Astrocyte of the spinal cord (primary cell): Measurements from ENCODE around the gene ARHGEF3.

Source experiments
- DNase-seq: peaks from one replicate; pipeline ENCODE4 v3.0.0; 2011; ENCODE audit warnings: low read depth, low spot score
- H3K4me3 ChIP-seq: 2 replicates; pipeline ENCODE4 v1.5.1; 2011; ENCODE audit warnings: low read depth, mild to moderate bottlenecking, low read length, moderate library complexity
- CTCF ChIP-seq: IDR thresholded peaks from 2 replicates; pipeline ENCODE4 v1.5.1; 2012; ENCODE audit warnings: low read depth, mild to moderate bottlenecking, low read length, inconsistent platforms
- in situ Hi-C: cut with HindIII; loops from 2 replicates; pipeline ENCODE4 v1.10.0; 2017; ENCODE audit warnings: low sequenced_read_pairs

ARHGEF3 gene

GRCh38 chr3:56775445-56775837 lies 26.3 kb downstream of the ARHGEF3 start:
- no peak overlapping the region for H3K4me3 ChIP-seq
- TF ChIP-seq CTCF: no peak
- in situ Hi-C loops: no loop called here
- DNase-seq: no peak

- in situ Hi-C loops: no loop called here
- TF ChIP-seq CTCF: no peak
- DNase-seq: no peak
- no peak overlapping the region for H3K4me3 ChIP-seq
These were observed 27.8 kb downstream of the ARHGEF3 start for GRCh38 chr3:56773986-56774385.

GRCh38 chr3:56772952-56773938 lies 28.5 kb downstream of the ARHGEF3 start:
- DNase-seq: no peak
- TF ChIP-seq CTCF: no peak
- in situ Hi-C loops: no loop called here
- no peak overlapping the region for H3K4me3 ChIP-seq

GRCh38 chr3:56771376-56771775 lies 30.4 kb downstream of the ARHGEF3 start:
- in situ Hi-C loops: no loop called here
- TF ChIP-seq CTCF: no peak
- DNase-seq: no peak
- no peak overlapping the region for H3K4me3 ChIP-seq

- TF ChIP-seq CTCF: no peak
- in situ Hi-C loops: no loop called here
- H3K4me3 ChIP-seq: no peak overlapping the region
- DNase-seq: no peak
These were observed 32.5 kb downstream of the ARHGEF3 start for GRCh38 chr3:56769116-56769707.

- DNase-seq: no peak
- in situ Hi-C loops: no loop called here
- no peak overlapping the region for H3K4me3 ChIP-seq
- no peak for TF ChIP-seq CTCF
These were observed 36.7 kb downstream of the ARHGEF3 start for GRCh38 chr3:56764904-56765547.
